SH-SY5Y (cell line): ENCODE measurements around the gene RAP1GAP2.

Source experiments
- GATA2 ChIP-seq: IDR thresholded peaks from 2 replicates; pipeline ENCODE4 v1.6.1; 2011; ENCODE audit warnings: mild to moderate bottlenecking, low read depth, low read length
- GATA3 ChIP-seq: IDR thresholded peaks from 2 replicates; pipeline ENCODE4 v1.6.1; 2011; ENCODE audit warnings: low read depth, mild to moderate bottlenecking, low read length, moderate library complexity

GRCh38 chr17:3049705-3050295, 253.6 kb downstream of the RAP1GAP2 start:
- TF ChIP-seq GATA2 (no peak), GATA3 (no peak)
